SK-N-SH (cell line): ENCODE results near the gene CREG1. TPM values are rescaled to one million over a fixed set of nuclear protein-coding genes. Genes with fewer than 3 reads are reported as not detected.
"Not testable (repeated sequence)": the region's sequence is repeated elsewhere in the genome, so short reads cannot be mapped to it uniquely, and the experiment has no call there.

Experiments
- CTCF ChIA-PET: fragments of 300-600, 350-600 bp; formaldehyde crosslinking; extraction: SDS; loops from one replicate; lab custom pipeline; 2021; lab: Yijun Ruan, JAX
- POLR2A ChIA-PET: fragments of 350-600 bp; sonication (Branson Sonifier 250); formaldehyde crosslinking; extraction: SDS; loops from one replicate; lab custom pipeline; 2020; ENCODE audit warnings: antibody characterized with exemption, inconsistent platforms; lab: Yijun Ruan, JAX
- DNase-seq: peaks from one replicate; pipeline ENCODE4 v3.0.0; 2012
- H2AFZ ChIP-seq: fragments of 200-600 bp; sonication (generic); 2 replicates; pipeline ENCODE4 v1.8.1; 2016; ENCODE audit warnings: antibody characterized with exemption, mild to moderate bottlenecking, low read depth
- H3F3A ChIP-seq: fragments of 200-600 bp; sonication (generic); replicated peaks from 2 replicates; pipeline ENCODE3; 2016; ENCODE audit warnings: antibody characterized with exemption, mild to moderate bottlenecking; ENCODE audit not compliant: insufficient read depth
- H3K27ac ChIP-seq, 2 experiments: fragments of 200-500 bp in 1 of 2; fragments of 200-600 bp in 1 of 2; sonication (Bioruptor generic) in 1 of 2; sonication (generic), shearing (Covaris generic) in 1 of 2; 2 replicates each; pipeline versions ENCODE4 v1.5.1 to v1.6.1; 2014 to 2016; ENCODE audit warnings: low read depth in 2 of 2, inconsistent platforms in 1 of 2, low read length in 1 of 2, mild to moderate bottlenecking in 1 of 2, mixed read lengths in 1 of 2
- H3K27me3 ChIP-seq: fragments of 200-600 bp; sonication (generic), shearing (Covaris generic); 2 replicates; pipeline ENCODE4 v1.6.1; 2016; ENCODE audit warnings: mixed run types; ENCODE audit not compliant: insufficient read depth
- H3K36me3 ChIP-seq, 2 experiments: fragments of 200-500 bp in 1 of 2; fragments of 200-600 bp in 1 of 2; sonication (Bioruptor generic) in 1 of 2; sonication (generic) in 1 of 2; replicated peaks in 1 of 2; 2 replicates each; pipeline versions ENCODE3 to v1.5.1; 2014 to 2016; ENCODE audit warnings: low read length in 1 of 2, mild to moderate bottlenecking in 1 of 2; ENCODE audit not compliant: insufficient read depth in 2 of 2, control insufficient read depth in 1 of 2
- H3K4me1 ChIP-seq, 2 experiments: fragments of 200-500 bp in 1 of 2; fragments of 200-600 bp in 1 of 2; sonication (Bioruptor generic) in 1 of 2; sonication (generic), shearing (Covaris generic) in 1 of 2; 2 replicates each; pipeline versions ENCODE4 v1.5.1 to v1.6.1; 2014 to 2016; ENCODE audit warnings: low read depth in 1 of 2, low read length in 1 of 2, mixed run types in 1 of 2; ENCODE audit not compliant: insufficient read depth in 2 of 2, control insufficient read depth in 1 of 2
- H3K4me2 ChIP-seq: fragments of 200-600 bp; sonication (generic), shearing (Covaris generic); 2 replicates; pipeline ENCODE4 v1.6.1; 2017; ENCODE audit warnings: mixed run types
- H3K4me3 ChIP-seq, 2 experiments: fragments of 200-500 bp in 1 of 2; fragments of 200-600 bp in 1 of 2; sonication (Bioruptor generic) in 1 of 2; sonication (generic), shearing (Covaris generic) in 1 of 2; 2 replicates each; pipeline versions ENCODE4 v1.5.1 to v1.8.1; 2014 to 2016; ENCODE audit warnings: low read depth in 2 of 2, inconsistent platforms in 1 of 2, low read length in 1 of 2, mild to moderate bottlenecking in 1 of 2, mixed read lengths in 1 of 2, moderate library complexity in 1 of 2
- H3K79me2 ChIP-seq: fragments of 200-600 bp; sonication (generic); 2 replicates; pipeline ENCODE4 v1.8.1; 2017; ENCODE audit warnings: mild to moderate bottlenecking; ENCODE audit not compliant: insufficient read depth
- H3K9ac ChIP-seq: fragments of 200-600 bp; sonication (generic); 2 replicates; pipeline ENCODE4 v1.6.1; 2017; ENCODE audit warnings: mixed run types
- H3K9me2 ChIP-seq: fragments of 200-600 bp; sonication (generic); 2 replicates; pipeline ENCODE4 v1.6.1; 2017; ENCODE audit warnings: mixed run types
- H3K9me3 ChIP-seq: fragments of 200-600 bp; sonication (generic); 2 replicates; pipeline ENCODE4 v1.6.1; 2017; ENCODE audit warnings: mixed run types, mild to moderate bottlenecking, moderate library complexity
- H4K20me1 ChIP-seq: fragments of 200-600 bp; sonication (generic); 2 replicates; pipeline ENCODE4 v1.6.1; 2017; ENCODE audit warnings: mild to moderate bottlenecking, mixed run types; ENCODE audit not compliant: insufficient read depth
- FOXJ3 ChIP-seq: sonication (generic); formaldehyde crosslinking; IDR thresholded peaks from 2 replicates; pipeline ENCODE4 v1.5.1; 2020; ENCODE audit warnings: mild to moderate bottlenecking, missing genetic modification reagents
- GABPA ChIP-seq: IDR thresholded peaks from 2 replicates; pipeline ENCODE4 v1.4.0; 2012; ENCODE audit warnings: low read depth, mild to moderate bottlenecking
- MAX ChIP-seq: IDR thresholded peaks from 2 replicates; pipeline ENCODE4 v1.4.0; 2012; ENCODE audit warnings: low read depth
- MXI1 ChIP-seq: IDR thresholded peaks from 2 replicates; pipeline ENCODE4 v1.6.1; 2012; ENCODE audit warnings: mild to moderate bottlenecking, low read depth, low read length, improper control_type of control experiment
- NFIC ChIP-seq: IDR thresholded peaks from 2 replicates; pipeline ENCODE4 v1.4.0; 2012; ENCODE audit warnings: borderline replicate concordance
- RAD21 ChIP-seq: IDR thresholded peaks from 2 replicates; pipeline ENCODE4 v1.6.1; 2012; ENCODE audit warnings: mild to moderate bottlenecking, low read length
- SMC3 ChIP-seq: IDR thresholded peaks from 2 replicates; pipeline ENCODE4 v1.6.1; 2012; ENCODE audit warnings: low read depth, low read length, improper control_type of control experiment
- YY1 ChIP-seq: IDR thresholded peaks from 2 replicates; pipeline ENCODE4 v1.4.0; 2012; ENCODE audit warnings: low read depth, mild to moderate bottlenecking
- WGBS: methylation state at CpG from one replicate; pipeline ENCODE4 v1.1.6; 2017; ENCODE audit warnings: low lambda C conversion rate; 5-methylcytosine and 5-hydroxymethylcytosine counted together
- polyA plus RNA-seq, 3 experiments: library from polyadenylated mRNA; depleted of rRNA; stranded (reverse); fragments of >200 nt; gene quantifications; 2 replicates each; pipeline ENCODE4 v1.2.3, GENCODE V29; 2012
- TF ChIP-seq, protein P1 (sequence below): fragments of 200-600 bp; sonication (generic); IDR thresholded peaks from 2 replicates; pipeline ENCODE4 v1.6.1; 2017; ENCODE audit warnings: antibody characterized with exemption, mild to moderate bottlenecking, moderate library complexity

The CREG1 gene
- polyA plus RNA-seq, 1 of the 3 experiments (the other 2 are of a cell fraction) = 26.1 TPM

- DNase-seq = peak; percentile 59
- POLR2A ChIA-PET = no interaction called here
Measured at GRCh38 chr1:167555971-167556714, 2.6 kb upstream of the CREG1 start.

GRCh38 chr1:167555072-167555471, 1.5 kb upstream of the CREG1 start:
- H3K4me1 ChIP-seq, H3K4me3 ChIP-seq, H3K79me2 ChIP-seq, H3K36me3 ChIP-seq, DNase-seq, H3F3A ChIP-seq, H2AFZ ChIP-seq, H3K9me2 ChIP-seq, H3K4me2 ChIP-seq, POLR2A ChIA-PET, H3K27ac ChIP-seq, H3K9ac ChIP-seq, H3K9me3 ChIP-seq, H4K20me1 ChIP-seq, H3K27me3 ChIP-seq: not testable (repeated sequence)
- CTCF ChIA-PET = interaction anchor here (0.8 to 8.6 kb wide), 14 partner anchors 11 to 649 kb away, joined by 3 to 84 read pairs (median 4); no protein-coding TSS in a partner anchor
- WGBS = 70% methylated on average over 1 of the region's 1 CpG

More at GRCh38 chr1:167555971-167556714, 2.6 kb upstream of the CREG1 start:
- WGBS = 5% methylated on average over 4 of the region's 5 CpGs
- peaks cover 0 to 8% of the 10 kb centered on the region in 2 experiments; a peak in 2 of 4 replicates for H3K4me1 ChIP-seq
- H3K9me2 ChIP-seq = no peaks in the 10 kb centered on the region
- CTCF ChIA-PET = interaction anchor here (0.7 to 8.6 kb wide), 20 partner anchors 10 to 650 kb away, joined by 3 to 84 read pairs (median 4); no protein-coding TSS in a partner anchor
- H3K36me3 ChIP-seq = no peaks in the 10 kb centered on the region
- H3K9me3 ChIP-seq = no peaks in the 10 kb centered on the region
- no peak overlapping the region; a peak in 1 of 4 replicates for H3K4me3 ChIP-seq
- no peaks in the 10 kb centered on the region for H3K27me3 ChIP-seq
- no peak overlapping the region for H3K9ac ChIP-seq
- H3K4me2 ChIP-seq = no peak overlapping the region
- H3F3A ChIP-seq = no peaks in the 10 kb centered on the region
- TF ChIP-seq, protein P1, sequence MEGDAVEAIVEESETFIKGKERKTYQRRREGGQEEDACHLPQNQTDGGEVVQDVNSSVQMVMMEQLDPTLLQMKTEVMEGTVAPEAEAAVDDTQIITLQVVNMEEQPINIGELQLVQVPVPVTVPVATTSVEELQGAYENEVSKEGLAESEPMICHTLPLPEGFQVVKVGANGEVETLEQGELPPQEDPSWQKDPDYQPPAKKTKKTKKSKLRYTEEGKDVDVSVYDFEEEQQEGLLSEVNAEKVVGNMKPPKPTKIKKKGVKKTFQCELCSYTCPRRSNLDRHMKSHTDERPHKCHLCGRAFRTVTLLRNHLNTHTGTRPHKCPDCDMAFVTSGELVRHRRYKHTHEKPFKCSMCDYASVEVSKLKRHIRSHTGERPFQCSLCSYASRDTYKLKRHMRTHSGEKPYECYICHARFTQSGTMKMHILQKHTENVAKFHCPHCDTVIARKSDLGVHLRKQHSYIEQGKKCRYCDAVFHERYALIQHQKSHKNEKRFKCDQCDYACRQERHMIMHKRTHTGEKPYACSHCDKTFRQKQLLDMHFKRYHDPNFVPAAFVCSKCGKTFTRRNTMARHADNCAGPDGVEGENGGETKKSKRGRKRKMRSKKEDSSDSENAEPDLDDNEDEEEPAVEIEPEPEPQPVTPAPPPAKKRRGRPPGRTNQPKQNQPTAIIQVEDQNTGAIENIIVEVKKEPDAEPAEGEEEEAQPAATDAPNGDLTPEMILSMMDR = peak; percentile 92
- TF ChIP-seq RAD21 (peak; percentile 69), NFIC (no peak), SMC3 (peak; percentile 61)
- H2AFZ ChIP-seq = no peak overlapping the region
- H4K20me1 ChIP-seq = no peaks in the 10 kb centered on the region
- H3K79me2 ChIP-seq = no peaks in the 10 kb centered on the region
- H3K27ac ChIP-seq = no peak overlapping the region

GRCh38 chr1:167554028-167554779, 642 bp upstream of the CREG1 start:
- Histone ChIP-seq H3K27ac (peak overlapping the region in 1 of 2 experiments; percentile 26; a peak in 1 of 4 replicates), H3K9ac (peak overlapping the region; percentile 10; the same call in 1 of the 2 replicates), H3K36me3 (no peaks in the 10 kb centered on the region), H3F3A (no peaks in the 10 kb centered on the region), H3K4me2 (peak overlapping the region; percentile 83), H3K9me3 (no peaks in the 10 kb centered on the region), H2AFZ (peak overlapping the region; percentile 96), H3K9me2 (no peaks in the 10 kb centered on the region), H4K20me1 (no peaks in the 10 kb centered on the region)
- POLR2A ChIA-PET = interaction anchor here (0.7 to 1.0 kb wide), 3 partner anchors 11 to 47 kb away, joined by 3 to 6 read pairs (median 3); no protein-coding TSS in a partner anchor
- WGBS = 20% methylated on average over 15 of the region's 15 CpGs
- TF ChIP-seq MXI1 = no peak
- TF ChIP-seq MAX = no peak
- no peak for TF ChIP-seq FOXJ3 (CRISPR knock-in tag)
- TF ChIP-seq GABPA = no peak
- TF ChIP-seq YY1 = no peak
- TF ChIP-seq, all 33 proteins: peak for 0
- Histone ChIP-seq H3K4me3 (peak overlapping the region; percentile 67 to 71), H3K4me1 (peaks cover 0 to 8% of the 10 kb centered on the region in 2 experiments; a peak in 2 of 4 replicates), H3K27me3 (no peaks in the 10 kb centered on the region), H3K79me2 (no peaks in the 10 kb centered on the region)
- CTCF ChIA-PET = interaction anchor here (0.8 to 8.6 kb wide), 7 partner anchors 10 to 494 kb away, joined by 3 to 84 read pairs (median 5); no protein-coding TSS in a partner anchor
- no peak for DNase-seq
